Right lobe of liver (tissue), 6 donors: Measurements from ENCODE around the gene ELOVL2. TPM values are rescaled to one million over a fixed set of nuclear protein-coding genes. Genes with fewer than 3 reads are reported as not detected.

Experiments
- ATAC-seq, 4 donors: fragments of 200-7000 bp; cut with Tn5 transposase; one replicate each; pipeline ENCODE4 v1.9.1; 2020; ENCODE audit warnings: mild to moderate bottlenecking in 4 of 4, moderate library complexity in 4 of 4
- DNase-seq, 3 donors: peaks; one replicate each; pipeline ENCODE4 v3.0.0-alpha.2; 2020
- H3K27ac ChIP-seq, 3 donors: fragments of 200-600 bp; one replicate each; pipeline ENCODE4 v1.8.0; 2022
- H3K27me3 ChIP-seq, 2 donors: fragments of 200-600 bp; one replicate each; pipeline ENCODE4 v1.8.0; 2022
- H3K36me3 ChIP-seq, 4 donors: fragments of 200-600 bp; sonication (generic) in 1 of 4; one replicate each; pipeline versions ENCODE4 v1.5.1 to v1.8.0; 2017 to 2022; ENCODE audit warnings: control low read depth in 1 of 4
- H3K4me1 ChIP-seq, 4 donors: fragments of 200-600 bp; sonication (generic) in 1 of 4; one replicate each; pipeline versions ENCODE4 v1.5.1 to v1.8.0; 2017 to 2022; ENCODE audit warnings: control low read depth in 1 of 4
- H3K4me3 ChIP-seq, 3 donors: fragments of 200-600 bp; one replicate each; pipeline ENCODE4 v1.8.0; 2022
- H3K9me3 ChIP-seq, 4 donors: fragments of 200-600 bp; sonication (generic) in 1 of 4; one replicate each; pipeline versions ENCODE4 v1.5.1 to v1.8.0; 2017 to 2022; ENCODE audit warnings: control low read depth in 1 of 4
- CTCF ChIP-seq, 4 donors: fragments of 200-600 bp in 3 of 4; fragments of 450-650 bp in 1 of 4; IDR thresholded peaks; one replicate each; pipeline versions ENCODE4 v1.5.1 to v1.8.0; 2016 to 2022; ENCODE audit warnings: antibody characterized with exemption in 4 of 4, mild to moderate bottlenecking in 2 of 4
- POLR2A ChIP-seq: fragments of 450-650 bp; IDR thresholded peaks from one replicate; pipeline ENCODE4 v1.6.1; 2017; ENCODE audit warnings: antibody characterized with exemption, mild to moderate bottlenecking
- WGBS: methylation state at CpG from one replicate; pipeline ENCODE4 v1.1.6; 2018; ENCODE audit warnings: low coverage, low lambda C conversion rate; ENCODE audit not compliant: insufficient coverage; ENCODE audit errors: missing lambda C conversion rate; 5-methylcytosine and 5-hydroxymethylcytosine counted together
- intact Hi-C, 2 donors: fragments of 100-400 bp; cut with DNase I; formaldehyde crosslinking; loops; one replicate each; pipeline versions ENCODE4 v1.11.2 to v1.14.1; 2022
- total RNA-seq, 6 experiments: library from RNA; depleted of rRNA in 2 of 6; stranded (reverse); fragments of >200 nt in 2 of 6; fragmentation: NEBNext Ultra II Directional in 3 of 6; extraction: Animal tissue kit (Norgen Biotek cat#: 25700) in 3 of 6; gene quantifications; one replicate each; pipeline versions ENCODE4 v1.1.0 to v1.2.4, GENCODE V29; 2016 to 2023
- donor health status: DM: no; HTN: yes; CAD: no.
- donor health status: DM: no; HTN: no; CAD: no.
- donor health status: DM: no; HTN: no; CAD: no.
- donor health status: DM: no; HTN: yes; CAD: no.
- donor health status: DM: no; HTN: yes; CAD: no.

Gene ELOVL2
- total RNA-seq, 6 experiments from 2014 or later = 7.1 to 24.4 (median 14.4) TPM

GRCh38 chr6:10976571-10976970 lies 67.5 kb downstream of the ELOVL2 start:
- WGBS = 67% methylated on average over 4 of the region's 6 CpGs
- ATAC-seq (peak in 2 of 4 donors; percentile 43 to 48), DNase-seq (peak in 1 of 3 donors; percentile 21)
- Histone ChIP-seq H3K4me3 (no peak overlapping the region), H3K4me1 (no peaks in the 10 kb centered on the region), H3K27me3 (no peaks in the 10 kb centered on the region), H3K9me3 (no peaks in the 10 kb centered on the region), H3K27ac (no peak overlapping the region), H3K36me3 (no peaks in the 10 kb centered on the region)
- TF ChIP-seq CTCF (IDR thresholded peaks at IDR 0.05) (no peak), POLR2A (no peak)
- intact Hi-C loops = no loop called here

- H3K9me3 ChIP-seq = no peaks in the 10 kb centered on the region
- ATAC-seq (no peak), DNase-seq (no peak)
- H3K4me1 ChIP-seq = no peaks in the 10 kb centered on the region
- 88% methylated on average over 3 of the region's 3 CpGs for WGBS
- no peaks in the 10 kb centered on the region for H3K36me3 ChIP-seq
- TF ChIP-seq POLR2A (no peak), CTCF (IDR thresholded peaks at IDR 0.05) (no peak)
- intact Hi-C loops = no loop called here
- no peak overlapping the region for H3K4me3 ChIP-seq
- H3K27ac ChIP-seq = no peak overlapping the region
- H3K27me3 ChIP-seq = no peaks in the 10 kb centered on the region
Observed at GRCh38 chr6:10972196-10972595, 71.9 kb downstream of the ELOVL2 start.

GRCh38 chr6:10970731-10971130 lies 73.4 kb downstream of the ELOVL2 start:
- WGBS = 64% methylated on average over 2 of the region's 3 CpGs
- Histone ChIP-seq H3K4me3 (no peak overlapping the region), H3K36me3 (no peaks in the 10 kb centered on the region), H3K27me3 (no peaks in the 10 kb centered on the region), H3K9me3 (no peaks in the 10 kb centered on the region), H3K27ac (no peak overlapping the region), H3K4me1 (no peaks in the 10 kb centered on the region)
- no peak for ATAC-seq
- intact Hi-C loops = no loop called here
- DNase-seq = no peak
- TF ChIP-seq CTCF (IDR thresholded peaks at IDR 0.05) (no peak), POLR2A (no peak)

GRCh38 chr6:10968776-10969175 lies 75.3 kb downstream of the ELOVL2 start:
- WGBS = 56% methylated on average over 1 of the region's 2 CpGs
- no peak for TF ChIP-seq POLR2A
- no peak for TF ChIP-seq CTCF (IDR thresholded peaks at IDR 0.05)
- H3K9me3 ChIP-seq = no peaks in the 10 kb centered on the region
- intact Hi-C loops = no loop called here
- H3K27me3 ChIP-seq = no peaks in the 10 kb centered on the region
- ATAC-seq (no peak), DNase-seq (no peak)
- H3K36me3 ChIP-seq = no peaks in the 10 kb centered on the region
- H3K4me3 ChIP-seq = no peak overlapping the region
- no peak overlapping the region for H3K27ac ChIP-seq
- H3K4me1 ChIP-seq = no peaks in the 10 kb centered on the region

- no peaks in the 10 kb centered on the region for H3K36me3 ChIP-seq
- no peaks in the 10 kb centered on the region for H3K4me1 ChIP-seq
- H3K27ac ChIP-seq = no peak overlapping the region
- no peak overlapping the region for H3K4me3 ChIP-seq
- TF ChIP-seq CTCF (IDR thresholded peaks at IDR 0.05) (no peak), POLR2A (no peak)
- intact Hi-C loops = no loop called here
- 63% methylated on average over 1 of the region's 1 CpG for WGBS
- ATAC-seq = no peak
- no peaks in the 10 kb centered on the region for H3K9me3 ChIP-seq
- DNase-seq = no peak
- no peaks in the 10 kb centered on the region for H3K27me3 ChIP-seq
Observed at GRCh38 chr6:10964684-10965083, 79.4 kb downstream of the ELOVL2 start.
